Type B pancreatic cell (in vitro differentiated cells): ENCODE data around the gene KCTD5. TPM values are rescaled to one million over a fixed set of nuclear protein-coding genes. Genes with fewer than 3 reads are reported as not detected.
"Not testable (repeated sequence)": the region's sequence is repeated elsewhere in the genome, so short reads cannot be mapped to it uniquely, and the experiment has no call there.

Source experiments
- DNase-seq: peaks from one replicate; pipeline ENCODE4 v3.0.0; 2021; ENCODE audit warnings: mixed read lengths; ENCODE audit not compliant: unreplicated experiment; ENCODE audit errors: extremely low spot score
- H3K27ac Mint-ChIP-seq: 2 replicates; pipeline ENCODE4 v1.8.0; 2021; ENCODE audit warnings: mild to moderate bottlenecking, mixed read lengths
- H3K27me3 Mint-ChIP-seq: 2 replicates; pipeline ENCODE4 v1.8.0; 2021; ENCODE audit warnings: mixed read lengths
- H3K36me3 Mint-ChIP-seq: 2 replicates; pipeline ENCODE4 v1.8.0; 2021; ENCODE audit warnings: mixed read lengths
- H3K4me1 Mint-ChIP-seq: one replicate; pipeline ENCODE4 v1.8.0; 2021; ENCODE audit warnings: mixed read lengths; ENCODE audit not compliant: unreplicated experiment
- H3K4me3 Mint-ChIP-seq: 2 replicates; pipeline ENCODE4 v1.8.0; 2021; ENCODE audit warnings: mild to moderate bottlenecking, mixed read lengths
- H3K9me3 Mint-ChIP-seq: 2 replicates; pipeline ENCODE4 v1.8.0; 2021; ENCODE audit warnings: mixed read lengths
- long read RNA-seq: library from polyadenylated mRNA; unstranded; transcript quantifications from one replicate; pipeline ENCODE4 v2.0.0, GENCODE V29; 2020
- total RNA-seq: library from RNA; stranded (reverse); gene quantifications from 2 replicates; pipeline ENCODE4 v1.2.1, GENCODE V29; 2021; ENCODE audit warnings: low replicate concordance
- TF ChIP-seq, protein P1 (sequence below): fragments of 200-600 bp; sonication (generic); conservative IDR thresholded peaks from 2 replicates; pipeline ENCODE4 v1.5.0; 2021; ENCODE audit warnings: antibody characterized with exemption, mild to moderate bottlenecking

KCTD5 gene, protein sequence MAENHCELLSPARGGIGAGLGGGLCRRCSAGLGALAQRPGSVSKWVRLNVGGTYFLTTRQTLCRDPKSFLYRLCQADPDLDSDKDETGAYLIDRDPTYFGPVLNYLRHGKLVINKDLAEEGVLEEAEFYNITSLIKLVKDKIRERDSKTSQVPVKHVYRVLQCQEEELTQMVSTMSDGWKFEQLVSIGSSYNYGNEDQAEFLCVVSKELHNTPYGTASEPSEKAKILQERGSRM
- total RNA-seq: 25.1 and 30.5 TPM in 2 replicates
- long read RNA-seq, transcript KCTD5-201 (6 exons, 2,482 nt): major isoform, 6 of 11 reads
- long read RNA-seq, partial matches to known transcripts: 5 of 11 reads
- long read RNA-seq, other reads (novel, unspliced or antisense): 0 of 11 reads

DNA sequence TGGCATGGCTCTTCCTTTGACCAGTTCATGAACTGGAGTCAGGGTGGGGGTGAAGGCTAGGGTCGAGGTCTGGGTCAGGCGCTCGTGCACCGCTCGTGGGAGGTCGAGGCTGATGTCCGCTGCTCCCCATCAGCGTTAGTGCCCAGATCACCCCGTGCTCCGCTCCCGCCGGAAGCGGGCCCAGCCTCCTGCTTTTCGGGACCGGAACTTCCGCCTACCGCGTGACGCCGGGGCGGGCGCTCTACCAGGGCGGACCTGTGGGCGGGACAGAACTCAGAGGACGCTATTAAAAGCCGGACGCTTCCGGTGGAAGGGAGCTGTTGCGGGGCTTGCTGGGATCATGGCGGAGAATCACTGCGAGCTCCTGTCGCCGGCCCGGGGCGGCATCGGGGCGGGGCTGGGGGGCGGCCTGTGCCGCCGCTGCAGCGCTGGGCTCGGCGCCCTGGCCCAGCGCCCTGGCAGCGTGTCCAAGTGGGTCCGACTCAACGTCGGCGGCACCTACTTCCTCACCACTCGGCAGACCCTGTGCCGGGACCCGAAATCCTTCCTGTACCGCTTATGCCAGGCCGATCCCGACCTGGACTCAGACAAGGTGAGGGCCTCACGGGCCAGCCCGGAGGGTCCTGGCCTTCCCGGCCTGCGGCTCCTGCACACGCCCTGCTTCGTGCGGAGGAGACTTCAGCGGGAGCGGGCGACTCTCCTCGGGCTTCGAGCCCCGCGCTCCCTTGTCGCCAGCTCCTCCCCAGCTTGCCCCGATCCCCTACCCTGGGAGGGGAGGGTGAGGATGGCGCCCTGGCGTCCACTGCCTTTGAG, at the start of gene KCTD5:
TSS of gene KCTD5 (plus strand) at position 315 of the 813 bp plus-strand sequence. CDS start at position 341, 26 bp downstream.
- Mint-ChIP-seq H3K4me3 (peak within 1 kb of the TSS; percentile 98), H3K27ac (peak within 1 kb of the TSS; percentile 97), H3K4me1 (peaks cover 5% of the 10 kb centered on the region)

DNA sequence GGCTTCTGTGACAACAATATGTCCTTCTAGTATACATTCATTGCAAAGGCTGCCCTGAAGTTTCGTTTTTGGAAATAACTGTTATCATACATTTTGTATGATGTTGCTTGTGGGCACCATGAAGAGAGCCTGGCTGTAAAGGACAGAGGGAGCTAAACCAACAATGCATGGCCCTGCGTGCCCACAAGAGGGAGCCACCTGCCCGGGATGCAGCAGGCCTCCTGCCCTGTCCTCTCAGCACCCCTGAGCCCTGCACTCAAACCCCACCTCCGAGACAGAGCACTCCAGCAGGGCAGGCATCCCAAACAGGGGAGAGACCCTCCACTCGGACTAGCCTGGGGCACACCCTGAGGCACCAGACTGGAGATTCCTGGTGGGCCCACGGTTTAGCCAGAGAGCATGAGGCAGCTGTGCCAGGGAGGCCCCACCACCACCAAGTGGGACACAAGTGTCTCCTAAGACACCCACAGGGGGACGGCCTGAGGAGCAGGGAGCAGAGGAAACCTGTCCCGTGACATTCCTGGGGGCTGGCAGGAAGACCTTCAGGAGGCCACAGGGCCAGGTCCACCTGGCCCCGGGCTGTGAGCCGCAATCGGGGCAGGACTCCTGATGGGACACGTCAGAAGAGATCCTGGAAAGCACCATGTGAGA, 43.1 kb upstream of the KCTD5 start:
- TF ChIP-seq, protein P1, sequence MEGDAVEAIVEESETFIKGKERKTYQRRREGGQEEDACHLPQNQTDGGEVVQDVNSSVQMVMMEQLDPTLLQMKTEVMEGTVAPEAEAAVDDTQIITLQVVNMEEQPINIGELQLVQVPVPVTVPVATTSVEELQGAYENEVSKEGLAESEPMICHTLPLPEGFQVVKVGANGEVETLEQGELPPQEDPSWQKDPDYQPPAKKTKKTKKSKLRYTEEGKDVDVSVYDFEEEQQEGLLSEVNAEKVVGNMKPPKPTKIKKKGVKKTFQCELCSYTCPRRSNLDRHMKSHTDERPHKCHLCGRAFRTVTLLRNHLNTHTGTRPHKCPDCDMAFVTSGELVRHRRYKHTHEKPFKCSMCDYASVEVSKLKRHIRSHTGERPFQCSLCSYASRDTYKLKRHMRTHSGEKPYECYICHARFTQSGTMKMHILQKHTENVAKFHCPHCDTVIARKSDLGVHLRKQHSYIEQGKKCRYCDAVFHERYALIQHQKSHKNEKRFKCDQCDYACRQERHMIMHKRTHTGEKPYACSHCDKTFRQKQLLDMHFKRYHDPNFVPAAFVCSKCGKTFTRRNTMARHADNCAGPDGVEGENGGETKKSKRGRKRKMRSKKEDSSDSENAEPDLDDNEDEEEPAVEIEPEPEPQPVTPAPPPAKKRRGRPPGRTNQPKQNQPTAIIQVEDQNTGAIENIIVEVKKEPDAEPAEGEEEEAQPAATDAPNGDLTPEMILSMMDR: peak; percentile 53
- not testable (repeated sequence) for H3K4me3 Mint-ChIP-seq, H3K27me3 Mint-ChIP-seq, H3K9me3 Mint-ChIP-seq, DNase-seq, H3K4me1 Mint-ChIP-seq, H3K36me3 Mint-ChIP-seq, H3K27ac Mint-ChIP-seq

More for the DNA sequence above, at the start of gene KCTD5:
- H3K27me3 Mint-ChIP-seq: no peaks in the 10 kb centered on the region
- peaks cover 3% of the 10 kb centered on the region for H3K36me3 Mint-ChIP-seq
- TF ChIP-seq, protein P1: no peak
- H3K9me3 Mint-ChIP-seq: no peaks in the 10 kb centered on the region
- peak; percentile 96 for DNase-seq

DNA sequence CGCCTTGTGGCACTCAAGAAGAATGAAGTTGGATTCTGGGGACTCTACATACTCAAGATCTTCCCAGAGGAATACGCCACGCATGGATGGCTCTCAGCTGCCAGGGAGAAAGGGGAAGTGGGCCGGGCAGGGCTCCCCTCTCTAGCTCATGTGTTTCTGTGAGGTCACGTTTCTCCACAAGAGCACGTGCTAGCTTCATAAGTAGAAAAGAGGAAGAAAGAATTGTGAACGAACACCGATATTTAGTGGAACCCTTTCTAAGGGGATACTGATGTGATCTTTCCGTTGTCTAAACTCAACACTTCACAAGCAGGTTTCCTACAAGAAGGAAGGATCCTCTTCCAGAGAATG, 42.6 kb upstream of the KCTD5 start:
- not testable (repeated sequence) for H3K27me3 Mint-ChIP-seq, H3K36me3 Mint-ChIP-seq, H3K9me3 Mint-ChIP-seq, DNase-seq, H3K4me1 Mint-ChIP-seq, H3K4me3 Mint-ChIP-seq, H3K27ac Mint-ChIP-seq

DNA sequence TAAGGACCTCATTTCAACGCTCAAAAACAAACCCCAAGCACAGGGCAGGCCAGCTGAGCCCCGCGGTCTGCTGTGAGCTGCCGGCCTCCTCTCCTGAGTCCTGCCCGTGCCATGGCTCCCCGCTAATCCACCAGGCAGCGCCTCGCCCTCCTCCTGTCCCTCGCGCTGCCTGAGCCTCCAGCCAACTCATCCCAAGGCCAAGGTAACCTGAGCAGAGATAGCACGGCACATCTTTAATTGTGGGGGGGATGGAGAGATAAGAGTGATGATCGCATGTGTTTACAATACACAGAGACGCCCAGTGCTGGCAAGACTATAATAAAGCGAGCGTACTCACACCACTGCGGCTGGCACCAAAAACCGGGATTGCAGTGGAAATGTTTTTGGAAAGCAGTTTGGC, 39.8 kb upstream of the KCTD5 start:
- not testable (repeated sequence) for DNase-seq, H3K4me3 Mint-ChIP-seq, H3K36me3 Mint-ChIP-seq, H3K27ac Mint-ChIP-seq, H3K9me3 Mint-ChIP-seq, H3K4me1 Mint-ChIP-seq, H3K27me3 Mint-ChIP-seq

DNA sequence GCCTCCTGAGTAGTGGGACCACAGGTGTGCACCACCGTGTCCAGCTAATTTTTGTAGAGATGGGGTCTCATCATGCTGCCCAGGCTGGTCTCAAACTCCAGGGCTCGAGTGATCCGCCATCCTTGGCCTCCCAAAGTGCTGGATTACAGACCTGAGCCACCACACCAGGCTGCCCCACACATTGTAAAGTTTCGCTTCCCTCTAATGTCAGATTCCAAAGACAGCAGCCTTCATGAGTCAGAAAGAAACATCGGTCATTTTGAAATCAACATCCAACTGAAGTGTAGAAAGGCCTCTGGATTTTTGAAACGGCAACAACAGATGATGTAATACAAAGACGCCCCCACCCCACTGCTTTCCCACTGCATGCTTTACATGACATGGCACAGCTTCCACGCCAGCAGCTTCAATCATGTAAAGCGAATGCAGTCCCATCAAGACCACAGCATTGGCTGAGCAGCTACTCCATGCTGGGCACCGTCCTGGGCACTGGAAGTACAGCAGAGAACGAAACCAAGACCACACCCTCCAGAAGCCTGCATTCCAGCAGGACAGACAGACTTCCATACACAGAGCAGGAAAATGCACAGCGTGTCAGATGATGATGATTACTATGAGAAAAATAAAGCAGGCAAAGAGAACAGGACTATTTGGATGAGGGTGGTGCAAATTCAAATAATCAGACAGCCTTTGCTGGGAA, 37.4 kb upstream of the KCTD5 start:
- not testable (repeated sequence) for H3K27me3 Mint-ChIP-seq, H3K4me3 Mint-ChIP-seq

DNA sequence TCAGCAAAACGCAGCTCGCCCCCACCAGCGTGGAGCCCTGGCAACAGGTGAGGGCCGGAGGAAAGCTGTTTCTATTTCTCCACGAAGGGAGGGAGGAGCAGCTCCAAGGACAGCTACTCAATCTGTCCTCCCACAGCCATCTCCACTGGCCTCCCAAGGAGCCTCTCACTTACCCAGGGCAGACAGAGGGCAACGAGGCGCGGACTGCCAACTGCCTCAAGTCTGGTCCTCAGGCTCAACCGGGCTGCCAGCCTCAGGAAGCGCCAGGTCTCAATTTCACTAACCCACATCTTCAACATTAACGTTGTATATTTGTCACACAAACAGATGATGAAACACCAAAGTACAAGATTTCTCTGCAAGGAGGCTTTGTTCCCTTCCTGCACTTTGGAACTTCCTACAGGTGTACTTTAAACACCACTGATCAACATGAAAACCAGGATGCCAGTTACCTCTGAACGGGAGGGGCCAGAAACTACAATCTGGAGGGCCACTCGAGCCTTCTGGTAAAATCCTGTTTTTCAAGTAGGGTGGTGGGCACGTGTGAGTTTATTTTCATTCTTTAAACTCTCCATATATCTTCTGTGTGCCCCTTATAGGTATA, 31.0 kb upstream of the KCTD5 start:
- H3K4me1 Mint-ChIP-seq, DNase-seq, H3K9me3 Mint-ChIP-seq, H3K4me3 Mint-ChIP-seq, H3K36me3 Mint-ChIP-seq, H3K27me3 Mint-ChIP-seq, H3K27ac Mint-ChIP-seq: not testable (repeated sequence)

More for the DNA sequence above, 37.4 kb upstream of the KCTD5 start:
- not testable (repeated sequence) for DNase-seq, H3K27ac Mint-ChIP-seq, H3K9me3 Mint-ChIP-seq, H3K36me3 Mint-ChIP-seq, H3K4me1 Mint-ChIP-seq

DNA sequence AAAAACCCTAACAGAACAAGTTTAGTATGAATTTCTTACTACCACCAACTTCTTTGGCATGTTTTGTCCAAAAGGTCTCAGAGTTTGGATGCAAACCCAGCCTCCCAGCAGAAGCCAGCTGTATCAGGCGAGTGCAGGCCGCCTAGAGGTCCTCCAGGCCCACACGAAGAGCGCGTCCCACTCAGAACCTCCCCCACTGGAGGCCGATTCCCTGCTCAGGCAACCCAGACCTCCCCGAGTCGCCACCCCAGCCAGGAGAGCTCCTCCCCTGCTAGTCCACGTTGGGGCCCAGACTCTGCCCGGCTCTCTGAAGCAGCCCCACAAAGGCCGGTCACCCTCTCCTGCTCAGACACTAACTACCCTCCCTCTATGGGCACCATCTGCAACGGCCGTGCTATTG, 28.4 kb upstream of the KCTD5 start:
- not testable (repeated sequence) for H3K36me3 Mint-ChIP-seq, H3K27ac Mint-ChIP-seq

DNA sequence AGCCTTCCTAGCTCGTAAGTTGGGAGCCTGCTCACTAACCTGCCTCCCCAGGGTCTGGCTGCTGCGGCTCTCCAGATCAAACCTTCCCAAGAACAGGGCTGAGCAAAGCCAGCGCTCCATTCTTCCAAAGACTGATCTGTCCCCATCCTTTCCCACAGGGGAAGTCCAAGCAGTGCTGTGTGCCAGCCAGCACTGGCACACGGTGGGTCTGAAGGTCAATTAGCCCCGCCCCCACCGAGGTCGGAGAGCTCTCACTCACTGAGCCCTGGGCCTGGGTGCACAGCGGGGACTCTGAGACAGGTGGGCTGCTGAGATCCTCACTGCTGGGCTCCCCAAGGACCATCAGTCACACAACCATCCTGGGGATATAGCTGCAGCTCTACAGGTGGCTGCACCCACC, 27.4 kb upstream of the KCTD5 start:
- H3K27ac Mint-ChIP-seq, H3K4me1 Mint-ChIP-seq, H3K27me3 Mint-ChIP-seq, H3K4me3 Mint-ChIP-seq, H3K36me3 Mint-ChIP-seq, DNase-seq, H3K9me3 Mint-ChIP-seq: not testable (repeated sequence)

More for the DNA sequence above, 28.4 kb upstream of the KCTD5 start:
- not testable (repeated sequence) for H3K4me3 Mint-ChIP-seq, H3K27me3 Mint-ChIP-seq, DNase-seq, H3K9me3 Mint-ChIP-seq, H3K4me1 Mint-ChIP-seq
